Subcutaneous adipose tissue (tissue), 4 donors: ENCODE data around the gene TGDS. TPM values are rescaled to one million over a fixed set of nuclear protein-coding genes. Genes with fewer than 3 reads are reported as not detected.

Experiments
- CTCF ChIP-seq: fragments of 450-650 bp; IDR thresholded peaks from one replicate; pipeline ENCODE4 v1.5.1; 2016; ENCODE audit warnings: low read depth, mild to moderate bottlenecking, control low read depth, antibody characterized with exemption, moderate library complexity
- total RNA-seq, 4 donors: library from RNA; depleted of rRNA; stranded (reverse); fragments of >200 nt; gene quantifications; one replicate each; pipeline ENCODE4 v1.1.0, GENCODE V29; 2016

The TGDS gene
- total RNA-seq, 4 donors from 2014 or later, result 16.0 to 31.3 (median 17.3) TPM

DNA sequence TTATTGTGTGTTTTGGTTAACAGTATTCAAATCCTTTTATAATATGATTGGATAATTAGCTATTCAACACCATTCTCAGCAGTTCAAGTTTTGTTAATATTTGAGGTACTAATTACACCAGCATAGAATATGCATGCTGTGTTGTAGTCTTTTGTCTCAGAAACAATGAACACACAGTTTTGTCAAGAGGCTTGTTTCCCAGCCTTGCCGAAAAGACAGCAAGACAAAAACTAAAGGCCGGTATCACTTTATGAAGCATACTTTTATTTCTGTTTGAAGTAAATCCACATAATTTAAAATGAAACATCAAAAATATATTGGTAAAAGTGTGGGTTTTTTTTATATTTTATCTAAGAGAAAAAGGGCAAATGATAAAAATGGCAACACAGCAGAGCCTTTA, 13.2 kb upstream of the TGDS start:
- no peak for TF ChIP-seq CTCF

DNA sequence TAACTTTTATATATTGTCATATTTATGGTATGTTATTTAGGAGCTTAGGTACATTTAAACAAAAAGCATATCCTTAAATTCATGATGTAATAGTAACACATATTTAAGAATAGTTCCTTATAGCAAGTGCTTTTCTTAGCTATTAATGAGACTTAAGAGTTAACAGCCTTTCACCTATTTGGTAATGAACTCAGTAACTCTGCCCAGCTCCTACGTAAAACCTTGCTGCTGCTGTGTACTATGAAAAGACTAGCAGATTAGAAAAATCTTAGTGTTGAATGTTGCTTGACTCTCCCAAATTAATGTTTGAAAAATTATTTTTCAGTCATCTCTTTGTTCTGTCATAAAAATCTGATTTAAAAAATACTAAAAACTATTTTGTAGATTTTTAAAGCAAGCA, 12.6 kb upstream of the TGDS start:
- no peak for TF ChIP-seq CTCF

DNA sequence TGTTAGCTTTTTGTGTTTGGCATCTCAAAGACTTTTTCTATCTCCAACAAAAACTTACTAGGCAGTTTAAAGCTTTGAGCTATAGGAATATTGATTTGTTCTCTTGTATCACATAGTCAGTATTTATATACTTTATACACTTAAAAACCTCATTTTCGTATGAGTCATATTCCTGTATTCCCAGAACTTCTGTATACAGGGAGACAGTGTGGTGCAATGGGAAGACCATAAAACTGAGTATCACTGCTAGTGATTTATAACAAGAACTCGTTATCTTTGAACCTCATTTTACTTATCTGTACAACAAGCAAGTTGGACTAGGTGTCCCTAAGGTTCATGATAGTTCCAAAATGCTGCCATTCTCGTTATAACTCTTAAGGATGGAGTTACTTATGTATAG, 12.0 kb upstream of the TGDS start:
- TF ChIP-seq CTCF, result no peak

DNA sequence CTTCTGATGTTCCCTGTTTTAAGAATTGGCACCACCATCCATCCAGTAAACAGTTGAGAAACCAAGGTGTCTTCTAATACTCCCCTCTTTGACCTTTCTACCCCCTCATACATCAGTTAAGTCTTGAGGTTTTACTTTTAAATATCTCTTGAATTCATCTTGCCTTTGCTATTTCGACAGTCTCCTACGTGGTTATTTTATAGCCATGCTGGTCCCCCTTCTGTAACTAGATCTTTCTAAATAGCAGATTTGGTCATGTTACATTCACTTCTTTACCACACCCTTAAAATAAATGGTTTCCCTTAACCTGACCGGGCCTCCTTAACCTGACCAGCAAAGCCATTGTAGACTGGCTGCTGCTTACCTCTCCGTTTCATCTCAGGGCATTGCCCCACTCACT, 11.1 kb upstream of the TGDS start:
- no peak for TF ChIP-seq CTCF

GRCh38 chr13:94602467-94602866, 6.5 kb upstream of the TGDS start:
- TF ChIP-seq CTCF, result no peak

GRCh38 chr13:94601446-94602431, 5.8 kb upstream of the TGDS start, which contains the start of gene GPR180:
TSS of gene GPR180 (plus strand) at chr13:94601857. CDS start at chr13:94601928, 71 bp downstream.
- no peak for TF ChIP-seq CTCF

DNA sequence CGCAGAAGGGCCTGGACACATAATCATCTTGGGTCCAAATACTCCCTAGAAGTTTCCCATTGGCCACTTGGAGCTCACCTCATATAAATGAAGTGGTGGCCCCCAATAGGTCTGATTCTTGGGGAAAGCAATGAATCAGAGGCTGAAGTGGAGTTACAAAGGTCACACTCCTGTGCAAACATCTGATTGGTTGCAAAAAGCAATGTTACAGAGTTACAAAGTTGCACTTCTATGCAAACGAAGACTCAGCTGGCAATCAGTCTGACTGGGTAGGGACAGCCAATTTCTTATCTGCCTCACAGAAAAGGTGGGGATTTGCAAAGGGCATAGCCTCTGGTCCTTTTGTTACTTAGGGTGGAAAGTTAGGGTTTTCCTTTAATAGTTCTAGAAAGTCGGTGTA, 3.9 kb upstream of the TGDS start:
- TF ChIP-seq CTCF, result no peak
